ENCODE data around the gene LAIR1.
A peak's percentile ranks its signal among the peaks of the same experiment; 100 is the strongest.
"Not testable (repeated sequence)": the region's sequence is repeated elsewhere in the genome, so short reads cannot be mapped to it uniquely, and the experiment has no call there.

The LAIR1 gene

DNA sequence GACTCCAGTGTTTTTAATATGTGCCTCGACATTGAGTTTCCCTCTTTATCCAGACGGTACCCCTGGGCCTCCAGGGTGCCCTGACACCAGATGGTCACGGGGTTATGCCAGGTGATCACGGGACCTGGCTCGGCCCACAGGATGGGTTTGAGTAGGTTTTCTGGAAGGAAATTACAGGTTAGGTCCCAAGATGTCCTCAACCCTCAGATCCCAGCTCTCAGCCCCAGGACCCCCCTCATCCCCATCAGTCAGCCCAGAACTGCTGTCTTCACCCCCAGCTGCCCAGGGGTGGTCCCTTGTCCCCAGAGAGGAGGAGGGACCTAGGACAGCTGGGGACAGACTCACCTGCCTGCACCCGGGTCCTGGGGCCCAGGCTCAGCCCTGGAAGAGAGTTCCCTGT lies 26.2 kb downstream of the LAIR1 start:
- no peak for DNase-seq

DNA sequence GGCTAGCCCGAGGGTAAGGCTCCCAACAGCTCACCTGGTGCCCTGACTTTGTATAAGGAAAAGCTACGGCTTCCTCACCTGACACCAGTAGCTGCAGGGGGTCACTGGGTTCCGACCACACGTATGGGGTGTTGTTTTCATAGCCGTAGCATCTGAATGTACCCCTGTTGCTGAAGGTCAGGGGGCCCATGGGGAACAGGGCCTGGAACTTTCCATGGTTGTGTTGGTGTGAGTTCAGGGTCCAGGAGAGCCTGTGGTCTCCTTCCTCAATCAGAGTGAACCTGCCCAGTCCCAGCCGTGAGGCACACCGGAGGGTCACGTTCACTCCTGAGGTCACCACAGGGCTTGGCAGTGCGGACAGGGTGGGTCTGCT lies 26.9 kb downstream of the LAIR1 start:
- DNase-seq: no peak

DNA sequence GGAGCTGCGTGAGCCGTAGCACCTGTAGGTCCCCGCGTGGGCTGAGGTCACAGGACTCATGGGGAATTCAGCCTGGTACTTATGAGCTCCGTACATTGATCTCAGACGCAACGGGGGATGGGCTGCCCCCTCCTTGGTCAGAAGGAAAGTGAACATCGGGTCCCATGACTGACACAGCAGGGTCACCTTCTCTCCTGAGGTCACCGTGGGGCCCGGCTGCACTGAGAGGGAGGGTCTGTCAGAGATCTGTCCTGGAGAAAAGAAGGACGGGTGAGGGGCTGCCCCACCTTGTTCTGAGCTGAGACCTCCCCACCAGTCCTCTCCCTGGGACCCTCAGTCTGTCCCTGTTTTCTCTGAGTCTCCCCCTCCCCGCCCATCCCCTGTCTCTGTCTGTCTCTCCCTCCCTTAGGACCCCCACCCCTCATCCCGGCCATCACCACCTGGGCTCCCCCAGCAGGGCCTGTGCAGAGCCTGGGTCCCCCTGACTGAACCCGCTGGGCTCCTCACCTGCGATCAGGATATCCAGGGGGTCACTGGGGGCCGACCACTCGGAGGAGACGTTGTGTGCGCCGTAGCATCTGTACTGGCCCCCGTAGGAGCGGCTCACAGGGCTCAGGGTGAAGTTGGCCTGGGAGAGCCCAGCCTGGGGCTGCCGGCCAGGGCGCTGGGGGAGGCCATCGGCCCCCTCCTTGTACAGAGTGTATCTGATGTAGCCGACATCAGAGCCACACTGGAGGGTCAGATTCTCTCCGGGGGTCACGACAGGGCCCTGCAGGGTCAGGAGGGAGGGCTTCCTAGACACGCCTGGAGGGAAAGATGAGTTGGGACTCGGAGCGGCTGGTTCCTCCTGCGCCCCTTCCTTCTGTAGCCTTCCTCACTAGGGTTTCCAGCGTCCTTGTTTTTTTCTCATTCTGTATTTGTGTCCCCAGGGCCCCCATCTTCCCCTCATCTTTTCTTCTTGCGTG lies 27.6 kb downstream of the LAIR1 start:
- DNase-seq: no peak

DNA sequence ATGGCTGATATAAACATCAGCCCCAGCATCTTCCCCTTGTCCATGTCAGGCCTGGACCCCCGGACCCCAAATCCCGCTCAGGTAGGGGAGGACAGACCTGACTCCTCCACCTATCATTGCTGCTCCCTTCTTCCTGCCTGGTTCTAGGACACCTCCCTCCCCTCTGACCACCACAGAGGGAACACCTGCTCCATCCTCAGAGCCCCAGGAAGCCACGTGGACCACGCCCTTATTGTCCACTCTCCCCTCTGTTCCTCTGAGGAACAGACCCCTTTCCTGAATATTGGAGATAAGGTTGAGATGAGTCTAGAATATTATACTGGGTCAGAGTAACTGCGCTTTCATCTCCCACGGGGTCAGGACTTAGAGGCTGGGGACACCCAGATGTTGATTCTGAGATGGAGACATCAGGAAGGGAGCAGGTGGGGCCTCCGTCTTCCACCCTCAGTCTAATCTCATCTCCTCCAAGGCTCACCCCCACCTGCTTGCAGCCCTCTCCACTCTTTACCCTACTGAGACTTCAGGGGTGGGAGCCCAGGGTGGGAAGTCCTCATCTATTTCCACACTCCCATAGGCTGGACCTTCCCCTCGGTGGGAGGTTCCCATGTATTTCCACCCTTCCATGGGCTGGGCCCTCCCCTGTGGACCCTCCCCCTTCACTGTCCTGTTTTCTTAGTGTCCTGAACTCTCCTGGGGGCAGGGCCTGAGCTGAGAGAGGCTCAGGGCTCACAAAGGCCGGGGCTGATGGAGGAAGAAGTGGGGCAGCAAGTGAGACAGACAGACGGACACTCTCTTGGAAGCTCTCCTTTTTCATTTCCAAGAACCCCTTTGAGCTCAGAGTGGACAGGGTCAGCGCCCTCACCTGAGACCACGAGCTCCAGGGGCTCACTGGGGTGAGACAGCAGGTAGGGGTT lies 28.5 kb downstream of the LAIR1 start:
- no peak for DNase-seq

DNA sequence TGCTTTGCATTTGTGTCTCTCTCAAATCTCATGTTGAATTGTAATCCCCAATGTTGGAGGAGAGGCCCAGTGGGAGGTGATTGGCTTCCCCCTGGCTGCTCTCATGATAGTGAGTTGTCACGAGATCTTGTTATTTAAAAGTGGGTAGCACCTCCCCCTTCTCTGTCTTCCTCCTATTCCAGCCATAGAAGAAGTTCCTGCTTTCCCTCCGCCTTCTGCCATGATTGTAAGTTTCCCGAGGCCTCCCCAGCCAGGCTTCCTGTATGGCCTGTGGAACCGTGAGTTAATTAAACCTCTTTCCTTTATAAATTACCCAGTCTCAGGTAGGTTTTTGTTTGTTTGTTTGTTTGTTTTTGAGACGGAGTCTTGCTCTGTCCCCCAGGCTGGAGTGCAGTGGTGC lies 29.6 kb downstream of the LAIR1 start:
- DNase-seq: no peak

DNA sequence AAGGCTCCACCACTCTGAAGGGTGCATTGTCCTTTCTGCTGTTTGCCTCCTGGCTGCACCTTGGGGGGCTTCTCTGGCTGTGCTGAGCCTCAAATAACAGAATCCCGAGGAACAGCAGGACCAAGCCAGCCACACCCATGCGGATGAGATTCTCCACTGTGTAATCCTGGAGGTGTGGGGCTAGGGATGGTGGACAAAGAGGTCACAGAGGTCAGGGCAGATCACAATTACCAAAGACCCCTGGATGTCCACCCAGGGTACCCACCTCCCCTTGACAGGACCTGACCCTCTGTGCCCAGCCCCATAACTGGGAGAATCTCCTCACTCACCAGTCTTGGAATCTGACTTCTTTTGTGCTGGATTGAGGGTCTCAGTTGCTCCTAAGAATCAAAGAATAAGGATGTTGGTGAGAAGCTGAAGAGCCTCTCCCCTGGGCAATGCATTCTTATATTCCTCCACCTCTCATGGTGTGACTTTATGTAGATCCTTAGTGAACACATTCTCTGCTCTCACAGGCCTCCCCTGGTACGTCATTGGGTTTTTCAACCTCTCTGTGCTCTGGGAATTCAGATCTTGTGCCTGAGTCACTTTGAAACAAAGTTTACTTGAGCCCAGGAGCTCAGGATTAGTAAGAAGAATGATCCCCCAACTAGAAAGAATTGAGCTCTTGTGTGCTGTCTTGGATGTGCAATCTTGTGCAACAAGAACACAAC lies 31.0 kb downstream of the LAIR1 start:
- DNase-seq: no peak

DNA sequence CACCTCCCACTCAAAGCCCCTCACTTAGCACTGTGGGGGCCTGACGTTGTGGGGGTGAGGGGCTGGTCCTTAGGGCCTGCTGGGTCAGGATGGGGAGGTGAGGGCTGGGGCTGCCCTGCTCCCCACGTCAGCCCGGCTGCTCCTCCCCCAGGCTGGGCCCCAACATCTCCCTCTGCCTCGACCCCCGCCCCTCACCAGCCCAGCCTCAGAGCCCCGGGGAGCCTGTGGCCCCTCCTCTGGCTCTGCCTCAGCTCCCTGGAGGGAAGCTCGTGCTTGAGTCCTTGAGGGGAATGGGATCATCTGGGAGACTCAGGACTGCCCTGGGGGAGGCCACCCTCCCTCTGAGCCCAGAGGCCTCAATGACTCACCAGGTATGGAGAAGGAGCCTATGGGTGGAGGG lies 32.6 kb downstream of the LAIR1 start:
- no peak for DNase-seq

DNA sequence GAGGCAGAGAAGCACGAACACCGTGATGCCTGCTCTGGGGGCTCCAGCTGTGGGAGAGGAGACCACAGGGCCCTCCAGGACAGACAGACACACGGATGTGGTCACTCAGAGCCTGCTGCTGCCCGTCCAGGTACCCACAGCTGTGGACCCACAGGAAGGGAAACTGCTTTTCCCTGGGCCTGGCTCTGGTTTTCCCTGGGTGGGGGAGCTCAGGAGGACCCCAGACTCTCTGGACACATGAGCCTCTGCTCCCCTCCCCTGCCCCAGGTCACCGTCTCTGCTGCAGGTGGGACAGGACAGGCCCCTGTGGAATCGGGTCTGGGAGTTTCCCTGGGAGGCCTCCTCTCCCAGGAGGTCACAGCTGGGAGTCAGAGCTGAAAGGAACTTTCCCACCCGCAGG lies 33.1 kb downstream of the LAIR1 start:
- no peak for DNase-seq

DNA sequence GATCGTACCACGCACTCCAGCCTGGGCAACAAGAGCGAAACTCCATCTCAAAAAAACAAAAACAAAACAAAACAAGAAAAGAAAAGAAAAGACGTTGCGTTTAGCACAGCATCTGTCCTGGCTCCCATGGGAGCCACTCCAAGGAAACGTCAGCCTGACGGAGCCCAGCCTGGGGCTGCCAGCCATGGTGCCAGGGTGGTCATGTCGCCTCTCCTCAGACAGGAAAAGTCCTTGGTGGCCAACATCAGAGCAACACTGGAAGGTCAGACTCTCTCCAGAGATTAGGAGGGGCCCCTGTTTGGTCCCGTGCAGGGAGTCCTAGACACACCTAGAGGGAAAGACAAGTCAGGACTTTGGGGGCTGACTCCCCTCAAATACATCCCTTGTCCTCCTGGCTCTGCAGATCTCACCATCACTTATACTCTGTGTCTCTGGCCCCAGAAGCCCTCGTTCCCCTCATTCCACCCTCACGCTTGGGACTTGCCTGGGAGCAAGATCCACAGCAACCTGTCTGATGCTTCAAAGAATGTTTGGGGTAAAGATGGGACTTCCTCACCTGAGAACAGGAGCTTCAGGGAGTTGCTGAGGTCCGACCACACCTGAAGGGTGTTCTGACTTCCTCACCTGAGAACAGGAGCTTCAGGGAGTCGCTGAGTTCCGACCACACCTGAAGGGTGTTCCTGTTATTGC lies 35.1 kb downstream of the LAIR1 start:
- DNase-seq: peak; percentile 2

DNA sequence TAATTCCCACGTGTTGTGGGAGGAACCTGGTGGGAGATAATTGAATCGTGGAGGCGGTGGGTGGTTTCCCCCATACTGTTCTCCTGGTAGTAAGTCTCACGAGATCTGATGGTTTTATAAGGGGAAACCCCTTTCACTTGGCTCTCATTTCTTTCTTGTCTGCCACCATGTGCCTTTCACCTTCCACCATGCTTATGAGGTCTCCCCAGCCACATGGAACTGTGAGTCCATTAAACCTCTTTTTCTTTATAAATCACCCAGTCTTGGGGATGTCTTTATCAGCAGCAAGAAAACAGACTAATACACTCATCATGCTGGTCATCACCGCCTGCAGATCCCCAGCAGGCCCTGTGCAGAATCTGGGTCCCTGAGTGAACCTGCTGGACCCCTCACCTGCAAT lies 36.0 kb downstream of the LAIR1 start:
- DNase-seq: not testable (repeated sequence)

DNA sequence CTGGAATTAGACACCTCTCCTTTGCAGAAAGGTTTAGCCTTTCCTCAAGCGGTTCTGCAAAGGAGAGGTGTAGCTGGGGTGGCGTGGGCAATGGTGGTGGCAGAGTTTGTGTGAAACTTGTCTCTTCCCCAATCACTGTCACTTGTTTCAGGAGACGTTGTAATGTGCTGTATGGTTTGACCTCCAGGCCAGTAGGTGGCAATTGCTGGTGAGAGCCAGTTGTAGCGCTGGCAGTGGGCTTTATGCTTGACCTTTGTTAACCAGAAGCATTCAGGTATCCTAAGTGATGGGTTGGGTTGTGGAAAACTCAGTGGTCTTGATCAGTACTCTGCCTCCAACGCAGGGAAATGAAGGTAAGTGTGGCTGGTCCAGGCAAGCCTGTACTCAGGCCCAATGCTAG lies 39.1 kb downstream of the LAIR1 start:
- DNase-seq: no peak

DNA sequence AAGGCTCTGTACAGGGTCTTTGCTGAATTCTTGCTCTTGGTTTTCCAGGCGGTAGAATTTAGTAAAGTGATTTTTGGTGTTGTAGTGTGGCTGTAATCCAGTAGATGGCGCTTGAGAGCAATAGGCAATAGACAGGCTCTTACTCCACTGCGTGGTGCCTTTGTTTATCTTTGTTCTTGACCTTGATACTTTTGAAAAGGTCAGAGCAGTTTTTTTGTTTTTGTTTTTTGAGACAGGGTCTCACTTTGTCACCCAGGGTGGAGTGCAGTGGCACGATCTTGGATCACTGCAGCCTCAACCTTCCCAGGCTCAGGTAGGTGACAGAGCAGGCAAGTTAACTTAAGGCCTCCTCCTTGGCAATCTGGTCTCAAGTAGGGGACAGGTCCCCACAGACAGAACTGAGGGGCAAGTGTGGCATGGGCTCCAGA lies 39.5 kb downstream of the LAIR1 start:
- DNase-seq: peak; percentile 27

DNA sequence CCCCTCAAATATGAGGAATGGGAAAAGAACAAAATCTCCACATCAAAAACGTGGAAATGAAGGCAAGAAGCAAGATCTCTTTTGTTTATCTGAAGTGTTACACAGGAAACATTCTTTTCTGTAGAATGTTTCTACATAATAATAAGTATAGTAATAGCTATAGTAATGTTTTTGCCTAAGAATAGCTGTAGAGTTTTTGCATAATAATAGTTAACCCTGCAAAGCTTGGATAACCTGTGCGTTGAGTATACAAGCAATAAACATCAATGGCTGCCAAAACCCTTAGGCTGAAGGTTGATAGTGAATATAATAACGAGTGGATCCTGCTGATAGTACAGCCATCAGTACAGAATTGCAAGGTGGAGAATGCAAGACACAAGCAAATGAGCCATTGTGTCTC lies 40.7 kb downstream of the LAIR1 start:
- no peak for DNase-seq

DNA sequence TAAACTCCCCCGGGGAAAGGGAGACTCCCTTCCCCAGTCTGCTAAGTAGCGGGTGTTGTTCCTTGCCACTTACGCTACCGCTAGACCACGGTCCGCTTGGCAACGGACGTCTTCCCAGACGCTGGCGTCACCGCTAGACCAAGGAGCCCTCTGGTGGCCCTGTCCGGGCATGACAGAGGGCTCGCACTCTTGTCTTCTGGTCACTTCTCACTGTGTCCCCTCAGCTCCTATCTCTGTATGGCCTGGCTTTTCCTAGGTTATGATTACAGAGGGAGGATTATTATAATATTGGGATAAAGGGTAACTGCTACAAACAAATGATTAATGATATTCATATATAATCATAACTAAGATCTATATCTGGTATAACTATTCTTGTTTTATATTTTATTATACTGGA lies 41.8 kb downstream of the LAIR1 start:
- DNase-seq: not testable (repeated sequence)

DNA sequence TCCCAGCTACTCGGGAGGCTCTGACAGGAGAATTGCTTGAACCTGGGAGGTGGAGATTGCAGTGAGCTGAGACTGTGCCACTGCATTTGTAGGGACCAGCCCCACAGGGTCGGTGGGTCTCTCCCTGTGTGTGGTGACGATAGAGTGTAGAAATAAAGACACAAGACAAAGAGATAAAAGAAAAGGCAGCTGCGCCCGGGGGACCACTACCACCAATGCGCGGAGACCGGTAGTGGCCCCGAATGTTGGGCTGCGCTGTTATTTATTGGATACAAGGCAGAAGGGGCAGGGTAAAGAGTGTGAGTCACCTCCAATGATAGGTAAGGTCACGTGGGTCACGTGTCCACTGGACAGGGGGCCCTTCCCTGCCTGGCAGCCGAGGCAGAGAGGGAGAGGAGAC lies 42.4 kb downstream of the LAIR1 start:
- not testable (repeated sequence) for DNase-seq

DNA sequence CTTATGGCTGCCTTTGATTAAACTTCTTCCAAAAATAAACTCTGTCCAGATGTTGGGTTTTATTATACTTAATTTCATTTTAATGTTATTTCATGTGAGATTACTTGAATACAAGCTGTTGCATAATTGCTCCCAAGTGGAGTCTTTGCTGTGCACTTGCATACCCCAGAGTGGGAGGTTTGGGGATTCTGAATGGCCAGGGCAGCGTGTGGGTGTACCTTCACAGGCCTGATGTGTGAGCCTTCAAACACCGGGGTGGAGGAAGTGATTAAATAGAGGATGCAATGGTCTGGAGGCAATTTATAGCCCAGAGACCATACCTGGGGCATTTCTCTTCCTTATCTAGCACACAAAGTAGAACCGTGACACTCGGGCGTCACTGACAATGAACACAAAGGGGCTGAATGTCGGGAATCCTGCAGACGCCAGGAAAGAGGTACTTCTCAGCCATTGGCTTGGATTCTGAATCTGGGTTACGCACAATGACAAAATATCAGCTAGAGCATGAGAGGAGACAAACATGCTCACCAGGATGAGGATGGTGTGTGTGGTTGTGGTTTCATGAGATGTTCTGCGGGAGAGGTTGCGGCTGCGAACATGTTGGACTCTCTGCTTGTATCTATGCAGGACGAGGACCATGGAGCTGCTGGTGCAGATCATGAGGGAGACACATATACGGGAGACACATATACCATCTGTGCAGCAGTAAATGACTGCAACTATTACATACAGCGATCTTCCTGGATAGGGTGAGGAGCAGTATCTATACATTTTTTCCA lies 44.6 kb downstream of the LAIR1 start:
- DNase-seq: no peak

DNA sequence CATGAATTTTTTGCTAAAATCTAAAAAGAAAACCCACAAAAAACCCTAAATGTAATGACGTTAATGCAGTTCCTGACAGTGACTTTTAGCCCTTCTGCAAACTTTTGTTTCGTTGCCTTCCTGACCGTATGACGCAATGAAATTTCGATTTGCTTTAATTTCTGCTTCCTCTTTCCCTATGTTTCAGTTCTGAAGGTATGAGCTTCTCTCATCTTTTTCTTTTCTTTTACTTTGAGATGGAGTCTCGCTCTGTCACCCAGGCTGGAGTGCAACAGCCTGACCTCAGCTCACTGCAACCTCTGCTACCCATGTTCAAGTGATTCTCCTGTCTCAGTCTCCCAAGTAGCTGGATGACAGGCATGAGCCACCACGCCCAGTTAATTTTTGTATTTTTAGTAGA lies 45.7 kb downstream of the LAIR1 start:
- no peak for DNase-seq

DNA sequence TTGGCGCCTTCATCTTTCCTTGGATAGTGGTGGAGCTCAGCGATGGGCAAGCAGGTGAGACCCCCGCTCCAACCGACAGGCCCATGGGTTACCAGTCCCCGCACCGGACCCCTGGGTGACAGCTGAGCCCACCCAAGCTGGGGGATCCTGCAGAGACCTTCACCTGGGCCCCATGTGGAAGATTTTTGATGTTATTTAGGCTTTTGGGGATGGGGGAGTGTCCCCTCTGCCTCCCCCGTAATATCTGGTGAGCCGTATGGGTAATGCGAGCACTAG lies 46.8 kb downstream of the LAIR1 start:
- no peak for DNase-seq

DNA sequence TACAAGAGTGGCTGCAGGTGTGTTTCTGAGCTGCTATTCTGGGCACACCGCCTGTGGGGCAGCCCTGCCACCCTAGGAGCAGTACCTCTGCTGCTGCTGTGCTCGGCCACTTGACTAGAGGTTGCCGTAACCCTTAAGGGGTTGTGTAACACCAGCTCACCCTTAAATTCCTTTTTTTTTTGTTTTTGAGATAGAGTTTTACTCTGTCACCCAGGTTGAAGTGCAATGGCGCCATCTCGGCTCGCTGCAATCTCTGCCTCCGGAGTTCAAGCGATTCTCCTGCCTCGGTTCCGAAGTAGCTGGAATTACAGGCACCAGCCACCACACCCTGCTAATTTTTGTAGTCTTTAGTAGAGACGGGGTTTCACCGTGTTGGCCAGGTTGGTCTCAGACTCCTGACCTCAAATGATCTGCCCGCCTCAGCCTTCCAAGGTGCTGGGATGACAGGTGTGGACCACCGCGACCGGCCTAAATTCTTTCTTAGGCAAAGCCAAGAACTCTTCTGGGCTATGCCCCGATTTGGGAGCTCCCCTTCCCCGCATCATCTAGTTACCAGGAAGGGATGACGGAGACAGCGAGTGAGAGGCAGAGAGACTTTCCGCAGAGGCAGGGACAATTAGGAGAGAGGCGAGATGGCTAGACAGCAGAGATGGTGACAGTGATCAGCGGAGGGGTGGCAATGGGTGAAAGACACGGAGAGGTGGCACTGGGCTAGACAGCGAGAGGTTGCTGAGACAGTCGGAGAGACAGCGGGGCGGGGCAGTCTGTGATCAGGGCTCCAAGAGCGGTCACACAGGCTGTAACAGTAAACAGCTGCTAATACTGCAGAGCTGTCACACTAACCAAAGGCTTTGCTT lies 47.4 kb downstream of the LAIR1 start:
- no peak for DNase-seq

DNA sequence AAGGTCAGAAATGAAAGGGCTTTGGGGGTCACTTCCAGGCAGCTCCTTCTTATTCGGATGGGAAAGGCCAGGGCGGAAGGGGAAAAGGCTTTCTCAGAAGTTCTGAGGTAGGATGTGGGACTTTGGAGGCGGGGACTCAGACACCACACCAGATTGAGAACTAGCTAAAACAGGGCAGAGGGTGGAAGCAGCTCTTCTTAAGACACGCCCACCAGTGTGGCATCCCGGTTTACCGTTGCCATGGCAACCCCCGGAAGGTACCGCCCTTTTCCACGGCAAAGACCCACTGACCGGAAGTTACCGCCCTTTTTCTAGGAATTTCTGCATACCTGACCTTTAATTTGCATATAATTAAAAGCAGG lies 48.0 kb downstream of the LAIR1 start:
- no peak for DNase-seq

DNA sequence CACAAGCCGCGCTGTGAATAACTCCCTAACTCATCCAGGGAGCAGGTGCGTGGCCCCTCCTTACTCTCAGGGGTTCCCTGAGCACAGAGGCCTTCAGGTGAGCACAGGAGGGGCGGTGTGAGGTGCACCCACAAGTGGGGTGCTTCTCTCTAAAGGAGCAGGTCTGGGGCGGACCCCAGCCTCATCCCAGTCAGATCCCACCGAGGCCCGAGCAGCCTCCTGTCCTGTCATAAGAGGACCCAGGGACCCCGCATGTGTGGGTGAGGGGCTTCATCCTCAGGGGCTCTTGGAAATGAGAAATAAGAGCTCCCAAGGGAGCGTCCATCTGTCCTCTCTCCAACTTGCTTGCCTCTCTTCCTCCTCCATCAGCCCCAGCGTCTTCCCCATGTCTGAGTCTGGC lies 48.8 kb downstream of the LAIR1 start:
- no peak for DNase-seq
